Stimulated activated CD4-positive, alpha-beta T cell treated with anti-CD3 and anti-CD28 coated beads, Interleukin-2, amount 100 ng/mL, for 48 hours (primary cell): ENCODE measurements around the gene ARHGAP28.

Experiments
- DNase-seq, 2 donors: peaks; one replicate each; pipeline ENCODE4 v3.0.0-alpha.2; 2020

Gene ARHGAP28

GRCh38 chr18:6729247-6730091 is at the start of gene ARHGAP28:
ARHGAP28 (plus strand) TSS chr18:6729716; CDS start chr18:6729822, 106 bp downstream.
- DNase-seq: no peak

GRCh38 chr18:6681331-6681875 is 48.1 kb upstream of the ARHGAP28 start:
- no peak for DNase-seq

- DNase-seq: no peak
These were observed 46.9 kb upstream of the ARHGAP28 start for GRCh38 chr18:6682437-6683111.

GRCh38 chr18:6683112-6683876 is 46.2 kb upstream of the ARHGAP28 start:
- DNase-seq: no peak

- DNase-seq: no peak
These were observed 41.8 kb upstream of the ARHGAP28 start for GRCh38 chr18:6687676-6688075.

GRCh38 chr18:6708890-6709289 is 20.6 kb upstream of the ARHGAP28 start:
- DNase-seq: no peak

- DNase-seq: no peak
These were observed 18.0 kb upstream of the ARHGAP28 start for GRCh38 chr18:6711467-6711866.

- DNase-seq: no peak
These were observed 17.1 kb upstream of the ARHGAP28 start for GRCh38 chr18:6712401-6712800.

- DNase-seq: no peak
These were observed 15.5 kb upstream of the ARHGAP28 start for GRCh38 chr18:6714010-6714409.

GRCh38 chr18:6718267-6718666 is 11.2 kb upstream of the ARHGAP28 start:
- DNase-seq: no peak

GRCh38 chr18:6719098-6719846 is 10.2 kb upstream of the ARHGAP28 start:
- DNase-seq: no peak

- DNase-seq: no peak
These were observed 9.4 kb upstream of the ARHGAP28 start for GRCh38 chr18:6719910-6720683.

GRCh38 chr18:6721755-6722154 is 7.8 kb upstream of the ARHGAP28 start:
- no peak for DNase-seq

GRCh38 chr18:6722690-6723089 is 6.8 kb upstream of the ARHGAP28 start:
- no peak for DNase-seq

GRCh38 chr18:6724331-6724730 is 5.2 kb upstream of the ARHGAP28 start:
- DNase-seq: no peak

- DNase-seq: no peak
These were observed 1.2 kb upstream of the ARHGAP28 start for GRCh38 chr18:6728331-6728730.

GRCh38 chr18:6728809-6729246 is 688 bp upstream of the ARHGAP28 start:
- no peak for DNase-seq

- no peak for DNase-seq
These were observed 1.1 kb downstream of the ARHGAP28 start for GRCh38 chr18:6730416-6731221.

GRCh38 chr18:6731222-6731596 is 1.7 kb downstream of the ARHGAP28 start:
- no peak for DNase-seq

- DNase-seq: no peak
These were observed 3.4 kb downstream of the ARHGAP28 start for GRCh38 chr18:6732952-6733351.

- no peak for DNase-seq
These were observed 4.2 kb downstream of the ARHGAP28 start for GRCh38 chr18:6733758-6734157.
